ENCODE results near the gene HOXB6.

Gene HOXB6

DNA sequence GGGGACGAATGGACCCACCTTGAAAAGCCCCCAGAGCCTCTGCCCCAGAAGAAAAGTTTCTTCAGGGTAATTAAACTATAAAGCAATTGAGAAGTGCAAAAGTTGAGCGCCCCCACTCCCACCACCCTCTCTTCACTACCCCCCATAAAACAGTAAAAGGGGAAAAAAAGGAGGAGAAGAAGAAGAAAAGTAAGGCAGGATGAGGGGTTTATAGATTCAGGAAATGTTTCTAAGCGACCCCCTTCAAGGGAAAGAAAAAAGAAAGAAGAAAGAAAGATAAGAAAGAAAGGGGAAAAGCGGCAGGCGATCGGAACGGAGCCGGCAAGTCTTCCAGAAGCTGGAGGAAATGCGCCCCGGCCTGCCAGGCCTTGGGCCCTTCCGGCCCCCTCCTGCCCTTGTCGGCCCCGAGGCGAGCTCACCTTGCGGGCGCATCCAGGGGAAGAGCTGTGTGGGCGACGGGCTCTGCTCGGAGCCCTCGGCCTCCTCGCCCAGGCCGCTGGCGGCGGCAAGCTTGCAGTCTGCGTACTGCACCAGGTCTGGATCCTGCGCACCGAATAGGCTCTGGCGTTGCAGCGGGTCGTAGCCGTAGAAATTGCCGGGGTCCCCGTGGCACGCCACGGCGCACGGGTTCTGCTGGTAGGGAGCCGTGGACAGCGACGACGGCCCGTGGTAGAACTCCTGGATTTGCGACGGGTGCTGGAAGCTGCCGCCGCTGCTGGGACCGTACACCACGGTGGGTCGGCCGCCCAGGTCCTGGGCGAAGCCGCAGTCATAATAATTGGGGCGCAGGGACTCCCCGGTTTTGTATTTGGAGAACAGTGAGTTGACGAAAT lies 9.3 kb upstream of the HOXB6 start:
- no peak for TF ChIP-seq CTCF (IDR thresholded peaks at IDR 0.05; ENCODE audit: control extremely low read depth, extremely low read depth, low read depth, missing control alignments)
- no peak for DNase-seq (ENCODE audit: extremely low spot score)
- POLR2A ChIA-PET: interaction anchor here (0.5 to 0.6 kb wide), 3 partner anchors 179 to 564 kb away, joined by 3 to 6 read pairs (median 3); no protein-coding TSS in a partner anchor
- CTCF ChIA-PET: interaction anchor here (0.7 to 4.6 kb wide), 14 partner anchors 12 to 644 kb away, joined by 3 to 31 read pairs (median 4); partner anchors contain the start of genes HOXB5 and HOXB9

- TF ChIP-seq CTCF (IDR thresholded peaks at IDR 0.05; ENCODE audit: control extremely low read depth, extremely low read depth, low read depth, missing control alignments): no peak
- CTCF ChIA-PET: interaction anchor here (0.6 to 4.6 kb wide), 17 partner anchors 9 to 1536 kb away, joined by 3 to 31 read pairs (median 4); partner anchors contain the start of genes HOXB5 and HOXB9
- peak; percentile 69 for DNase-seq (ENCODE audit: extremely low spot score)
- POLR2A ChIA-PET: no interaction called here
Measured at GRCh38 chr17:48612854-48613691, 8.3 kb upstream of the HOXB6 start.

DNA sequence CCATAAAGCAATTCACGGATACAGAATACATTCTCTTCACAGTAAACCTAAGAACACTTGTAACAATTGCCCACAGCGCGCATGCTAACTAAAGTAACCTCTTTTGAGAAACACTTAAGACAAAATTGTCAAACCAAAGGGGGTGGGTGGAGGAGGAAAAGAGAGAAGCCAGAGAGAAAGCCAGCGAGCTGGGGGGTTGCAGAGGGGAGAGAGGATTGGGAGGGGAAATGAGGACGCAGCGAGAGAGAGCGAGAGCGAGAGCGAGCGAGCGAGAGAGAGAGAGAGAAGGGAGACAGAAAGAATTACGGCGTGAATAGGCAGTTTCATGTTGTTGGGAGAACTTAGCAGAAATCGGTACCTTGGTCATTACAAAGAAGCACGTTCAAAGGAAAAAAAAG lies 7.7 kb upstream of the HOXB6 start:
- CTCF ChIA-PET: interaction anchor here (0.6 to 4.6 kb wide), 16 partner anchors 9 to 1536 kb away, joined by 3 to 31 read pairs (median 4); partner anchors contain the start of genes HOXB5 and HOXB9
- no peak for TF ChIP-seq CTCF (IDR thresholded peaks at IDR 0.05; ENCODE audit: control extremely low read depth, extremely low read depth, low read depth, missing control alignments)
- POLR2A ChIA-PET: no interaction called here
- DNase-seq (ENCODE audit: extremely low spot score): no peak

DNA sequence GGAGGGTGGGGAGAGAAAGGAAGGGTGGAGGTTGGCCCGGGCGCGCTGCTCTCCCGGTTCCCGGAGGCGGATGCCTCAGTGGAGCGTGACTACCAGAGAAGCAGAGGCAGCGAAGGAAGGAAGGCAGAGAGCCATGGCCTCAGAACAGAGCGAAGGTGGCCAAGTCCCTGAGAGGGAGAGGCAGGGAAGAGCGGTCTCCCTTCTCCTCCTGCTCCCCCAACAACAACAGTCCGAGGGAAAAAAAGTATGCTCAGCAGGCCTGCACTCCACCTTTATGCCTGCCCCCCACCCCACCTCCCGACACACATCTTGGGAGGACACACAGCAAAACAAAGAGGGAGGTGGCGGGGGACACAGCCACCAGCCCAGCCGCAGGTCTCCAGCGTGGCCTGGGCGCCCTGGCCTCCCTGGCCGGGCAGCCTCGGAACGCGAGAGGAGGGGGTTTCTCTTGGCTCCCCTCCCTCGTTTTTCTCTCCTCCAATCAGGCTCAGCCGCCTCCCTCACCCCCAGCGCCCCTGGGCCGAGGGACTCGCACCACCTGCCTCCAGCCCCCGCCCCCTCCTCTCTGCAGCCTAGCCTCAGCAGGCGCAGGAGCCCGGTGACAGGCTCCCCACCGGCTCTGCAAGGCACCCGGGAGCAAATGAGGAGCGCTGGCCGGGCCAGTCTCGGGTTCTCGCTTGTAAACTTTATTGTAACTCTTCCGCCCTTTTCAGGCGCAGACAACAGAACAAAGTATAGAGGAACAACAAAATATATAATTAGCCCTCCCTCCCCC lies 7.1 kb upstream of the HOXB6 start:
- no peak for DNase-seq (ENCODE audit: extremely low spot score)
- ChIA-PET POLR2A (no interaction called here), CTCF (interaction anchor here (1.6 to 2.6 kb wide), 2 partner anchors 10 to 24 kb away, joined by 10 to 11 read pairs; no protein-coding TSS in a partner anchor)
- TF ChIP-seq CTCF (IDR thresholded peaks at IDR 0.05; ENCODE audit: control extremely low read depth, extremely low read depth, low read depth, missing control alignments): no peak

DNA sequence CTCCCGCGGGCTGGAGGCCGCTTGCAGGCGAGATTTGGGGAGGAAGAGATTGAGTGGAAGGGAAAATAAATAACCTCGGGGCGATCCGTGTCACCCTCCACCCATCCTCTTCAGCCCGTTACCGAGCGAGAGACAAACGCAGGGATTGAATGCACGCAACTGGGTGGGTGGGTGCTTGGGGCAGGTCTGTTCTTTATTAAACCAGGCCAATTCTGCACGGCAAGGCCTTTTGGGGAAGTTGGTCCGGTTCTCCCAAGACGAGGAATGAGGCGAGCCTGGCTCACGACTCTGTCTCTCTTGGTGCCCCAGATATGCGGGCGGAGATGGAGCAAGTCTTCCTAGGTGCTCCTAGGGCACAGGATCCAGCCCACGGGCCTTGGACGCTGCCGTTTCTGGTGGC lies 6.4 kb upstream of the HOXB6 start:
- TF ChIP-seq CTCF (IDR thresholded peaks at IDR 0.05; ENCODE audit: control extremely low read depth, extremely low read depth, low read depth, missing control alignments): no peak
- POLR2A ChIA-PET: no interaction called here
- DNase-seq (ENCODE audit: extremely low spot score): no peak
- CTCF ChIA-PET: no interaction called here

Measured in GM10248 (cell line).